D721Med (cell line): Measurements from ENCODE around the gene USP19.

ENCODE experiments used
- DNase-seq: peaks from one replicate; pipeline ENCODE4 v3.0.0; 2011; ENCODE audit warnings: low spot score; ENCODE audit not compliant: insufficient read length
- FAIRE-seq: peaks from 2 replicates; lab custom pipeline; 2011; peaks lifted over from hg19 to GRCh38; lab: Jason Lieb, UNC
- CTCF ChIP-seq: IDR thresholded peaks from 2 replicates; pipeline ENCODE4 v1.5.1; 2012; ENCODE audit warnings: mild to moderate bottlenecking, control low read depth; ENCODE audit not compliant: insufficient read depth; ENCODE audit errors: missing control alignments

Gene USP19

GRCh38 chr3:49119036-49119435, 1.6 kb downstream of the USP19 start:
- FAIRE-seq (no peak), DNase-seq (no peak)
- no peak for TF ChIP-seq CTCF

GRCh38 chr3:49112262-49112661, 8.4 kb downstream of the USP19 start:
- FAIRE-seq: no peak

GRCh38 chr3:49111347-49111746, 9.3 kb downstream of the USP19 start:
- DNase-seq (no peak), FAIRE-seq (no peak)
- TF ChIP-seq CTCF: no peak

More at GRCh38 chr3:49112262-49112661, 8.4 kb downstream of the USP19 start:
- no peak for TF ChIP-seq CTCF
- DNase-seq: no peak

- TF ChIP-seq CTCF: no peak
- DNase-seq (no peak), FAIRE-seq (no peak)
These were observed 9.8 kb downstream of the USP19 start for GRCh38 chr3:49110780-49111179.

- FAIRE-seq: no peak
- TF ChIP-seq CTCF: no peak
- no peak for DNase-seq
These were observed 12.3 kb downstream of the USP19 start for GRCh38 chr3:49108346-49108745.

- no peak for FAIRE-seq
- peak; percentile 95 for DNase-seq
- TF ChIP-seq CTCF: no peak
These were observed 16.0 kb downstream of the USP19 start, which contains the start of gene QARS1 for GRCh38 chr3:49104427-49105291. Gene QARS1 (minus strand): TSS chr3:49104757. CDS start chr3:49104733, 24 bp downstream.

GRCh38 chr3:49104052-49104426, 16.6 kb downstream of the USP19 start:
- no peak for TF ChIP-seq CTCF
- FAIRE-seq (no peak), DNase-seq (no peak)
